Activated CD4-positive, alpha-beta T cell treated with anti-CD3 and anti-CD28 coated beads, Interleukin-2, amount 50 U/mL, for 16 hours (primary cell): Measurements from ENCODE around the gene SNED1.

ENCODE experiments used
- DNase-seq: peaks from one replicate; pipeline ENCODE4 v3.0.0-alpha.2; 2020

The SNED1 gene

GRCh38 chr2:240997856-240998705, at the start of gene SNED1:
Gene SNED1, plus strand, starts transcription at chr2:240998618. Its CDS starts 220 bp downstream, at chr2:240998838.
- DNase-seq, result peak; percentile 20

GRCh38 chr2:240948905-240949790, 49.3 kb upstream of the SNED1 start:
- no peak for DNase-seq

- DNase-seq, result no peak
Observed at GRCh38 chr2:240949791-240950705, 48.4 kb upstream of the SNED1 start.

- DNase-seq, result no peak
Observed at GRCh38 chr2:240951045-240951594, 47.3 kb upstream of the SNED1 start.

- no peak for DNase-seq
Observed at GRCh38 chr2:240952496-240953246, 45.7 kb upstream of the SNED1 start.

- no peak for DNase-seq
Observed at GRCh38 chr2:240953426-240954410, 44.7 kb upstream of the SNED1 start.

- no peak for DNase-seq
Observed at GRCh38 chr2:240954436-240955305, 43.7 kb upstream of the SNED1 start.

GRCh38 chr2:240955306-240956170, 42.9 kb upstream of the SNED1 start:
- DNase-seq, result no peak

- no peak for DNase-seq
Observed at GRCh38 chr2:240956171-240956934, 42.1 kb upstream of the SNED1 start.

GRCh38 chr2:240956935-240957655, 41.3 kb upstream of the SNED1 start:
- DNase-seq, result no peak

GRCh38 chr2:240957656-240958365, 40.6 kb upstream of the SNED1 start:
- no peak for DNase-seq

GRCh38 chr2:240958366-240959213, 39.8 kb upstream of the SNED1 start:
- no peak for DNase-seq

GRCh38 chr2:240959214-240959940, 39.0 kb upstream of the SNED1 start:
- no peak for DNase-seq

GRCh38 chr2:240959941-240960308, 38.5 kb upstream of the SNED1 start:
- DNase-seq, result no peak
